Measurements from ENCODE around the gene MAPKAPK5. TPM values are rescaled to one million over a fixed set of nuclear protein-coding genes. Genes with fewer than 3 reads are reported as not detected.

The MAPKAPK5 gene
- total and polyA plus RNA-seq, 2 of the 13 experiments (the other 11 are each of a cell fraction or from before 2014, with no cell fraction given): 43.2 to 58.2 TPM

GRCh38 chr12:111841750-111842555, at the start of gene MAPKAPK5 (continued):
- no peak for TF ChIP-seq CENPBD1 (CRISPR knock-in tag; IDR thresholded peaks at IDR 0.05; ENCODE audit: borderline replicate concordance, low read depth)
- TF ChIP-seq THAP9 (CRISPR knock-in tag; IDR thresholded peaks at IDR 0.05; ENCODE audit: borderline replicate concordance): peak; percentile 64; the same call in 1 of the 2 replicates
- peak; percentile 62; the same call in 1 of the 2 replicates for TF ChIP-seq HNF1B (CRISPR knock-in tag; IDR thresholded peaks at IDR 0.05)
- TF ChIP-seq SAFB2 (CRISPR knock-in tag; IDR thresholded peaks at IDR 0.05; ENCODE audit: borderline replicate concordance, low read depth): no peak
- no peak for TF ChIP-seq FOXA1 (IDR thresholded peaks at IDR 0.05)
- peak; percentile 28; the same call in 1 of the 2 replicates for TF ChIP-seq FOXA1 (CRISPR knock-in tag; IDR thresholded peaks at IDR 0.05)
- 0 out of 2 replicates have a peak, but pooled peaks have one; percentile 19 for TF ChIP-seq THAP7 (CRISPR knock-in tag; IDR thresholded peaks at IDR 0.05)
- no peak for TF ChIP-seq RBM39 (IDR thresholded peaks at IDR 0.05; ENCODE audit: low read depth, low read length, poor library complexity, severe bottlenecking)
- no peak for TF ChIP-seq CERS6 (CRISPR knock-in tag; IDR thresholded peaks at IDR 0.05)
- no peak for TF ChIP-seq ELF4 (CRISPR knock-in tag; IDR thresholded peaks at IDR 0.05; ENCODE audit: borderline replicate concordance)
- 0 out of 2 replicates have a peak, but pooled peaks have one; percentile 50 for TF ChIP-seq ZXDC (CRISPR knock-in tag; IDR thresholded peaks at IDR 0.05)
- peak; percentile 28; the same call in 1 of the 2 replicates for TF ChIP-seq ZBTB34 (CRISPR knock-in tag; IDR thresholded peaks at IDR 0.05)
- TF ChIP-seq MZF1 (CRISPR knock-in tag; IDR thresholded peaks at IDR 0.05; ENCODE audit: borderline replicate concordance): no peak
- no peak; the same call in 1 of the 2 replicates for TF ChIP-seq GFI1 (CRISPR knock-in tag; IDR thresholded peaks at IDR 0.05; ENCODE audit: borderline replicate concordance)
- peak; percentile 78; the same call in 1 of the 2 replicates for TF ChIP-seq ZBTB7B (CRISPR knock-in tag; IDR thresholded peaks at IDR 0.05)
- TF ChIP-seq TCF7 (IDR thresholded peaks at IDR 0.05; ENCODE audit: low read depth): no peak

Measured in HepG2 (cell line).